Esophagus (tissue), 2 donors: Measurements from ENCODE around the gene AFF3. TPM values are rescaled to one million over a fixed set of nuclear protein-coding genes. Genes with fewer than 3 reads are reported as not detected.

ENCODE experiments used
- H3K27ac ChIP-seq, 2 donors: one replicate each; pipeline ENCODE4 v1.5.1; 2013; ENCODE audit warnings: low read depth in 2 of 2, mild to moderate bottlenecking in 2 of 2, inconsistent platforms in 1 of 2, low read length in 1 of 2, moderate library complexity in 1 of 2
- H3K27me3 ChIP-seq, 2 donors: one replicate each; pipeline ENCODE4 v1.6.1; 2013; ENCODE audit warnings: low read length in 2 of 2, control low read depth in 1 of 2, mild to moderate bottlenecking in 1 of 2; ENCODE audit not compliant: insufficient read depth in 2 of 2, control insufficient read depth in 1 of 2
- H3K36me3 ChIP-seq, 2 donors: one replicate each; pipeline ENCODE4 v1.6.1; 2013; ENCODE audit warnings: low read length in 1 of 2; ENCODE audit not compliant: control insufficient read depth in 2 of 2, insufficient read depth in 2 of 2
- H3K4me1 ChIP-seq, 2 donors: one replicate each; pipeline ENCODE4 v1.6.1; 2013; ENCODE audit warnings: low read length in 1 of 2; ENCODE audit not compliant: control insufficient read depth in 2 of 2, insufficient read depth in 2 of 2
- H3K4me3 ChIP-seq, 2 donors: one replicate each; pipeline ENCODE4 v1.5.1; 2013; ENCODE audit warnings: low read length in 2 of 2, mild to moderate bottlenecking in 2 of 2, low read depth in 1 of 2, moderate library complexity in 1 of 2
- H3K9me3 ChIP-seq, 2 donors: one replicate each; pipeline ENCODE4 v1.6.1; 2013; ENCODE audit warnings: mild to moderate bottlenecking in 2 of 2, low read depth in 1 of 2, low read length in 1 of 2, moderate library complexity in 1 of 2; ENCODE audit not compliant: control insufficient read depth in 2 of 2, insufficient read depth in 1 of 2
- WGBS, 2 donors: extraction: QIAGEN DNeasy Blood & Tissue Kit; methylation state at CpG; one replicate each; pipeline ENCODE4 v1.1.7; 2013; 5-methylcytosine and 5-hydroxymethylcytosine counted together
- polyA plus RNA-seq, 2 donors: library from polyadenylated mRNA; stranded (reverse); fragments of 200-250 nt; gene quantifications; one replicate each; pipeline ENCODE4 v1.2.3, GENCODE V29; 2013
- donor health status: healthy with polysubstance abuse.
- donor health status: Bipolar disorder and iron deficiency.

The AFF3 gene
- polyA plus RNA-seq, 2 donors = 1.0 to 1.1 TPM

DNA sequence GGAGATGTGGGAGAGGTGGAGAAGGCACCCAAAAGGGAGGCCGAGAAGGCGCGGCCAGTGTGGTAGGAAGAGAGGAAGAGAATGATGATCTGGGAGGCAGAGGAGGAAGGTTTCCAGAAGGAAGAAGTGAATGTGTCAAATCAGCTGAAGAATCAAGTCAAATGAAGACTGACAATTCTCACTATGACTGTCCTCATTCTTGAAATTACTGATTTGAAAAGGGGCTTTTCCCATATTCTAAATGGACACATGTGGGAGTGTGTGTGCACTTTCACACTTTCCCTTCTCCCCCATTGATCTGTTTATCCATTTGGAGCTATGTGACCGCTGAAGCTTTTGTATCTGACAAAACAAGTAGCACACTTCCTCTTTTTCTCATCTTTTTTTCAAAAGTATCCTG lies 6.1 kb downstream of the AFF3 start:
- no peaks in the 10 kb centered on the region for H3K36me3 ChIP-seq
- no peaks in the 10 kb centered on the region for H3K9me3 ChIP-seq
- H3K4me3 ChIP-seq = no peak overlapping the region
- no peaks in the 10 kb centered on the region for H3K27me3 ChIP-seq
- no peaks in the 10 kb centered on the region for H3K4me1 ChIP-seq
- WGBS, 2 donors = 84 to 85% methylated on average over 4 of the region's 4 CpGs
- H3K27ac ChIP-seq = no peak overlapping the region

GRCh38 chr2:100135415-100135814 lies 7.0 kb downstream of the AFF3 start:
- no peaks in the 10 kb centered on the region for H3K27me3 ChIP-seq
- H3K36me3 ChIP-seq = no peaks in the 10 kb centered on the region
- WGBS, 2 donors = 92 to 95% methylated on average over 5 of the region's 5 CpGs
- H3K9me3 ChIP-seq = no peaks in the 10 kb centered on the region
- H3K4me3 ChIP-seq = no peak overlapping the region
- no peak overlapping the region for H3K27ac ChIP-seq
- no peaks in the 10 kb centered on the region for H3K4me1 ChIP-seq

DNA sequence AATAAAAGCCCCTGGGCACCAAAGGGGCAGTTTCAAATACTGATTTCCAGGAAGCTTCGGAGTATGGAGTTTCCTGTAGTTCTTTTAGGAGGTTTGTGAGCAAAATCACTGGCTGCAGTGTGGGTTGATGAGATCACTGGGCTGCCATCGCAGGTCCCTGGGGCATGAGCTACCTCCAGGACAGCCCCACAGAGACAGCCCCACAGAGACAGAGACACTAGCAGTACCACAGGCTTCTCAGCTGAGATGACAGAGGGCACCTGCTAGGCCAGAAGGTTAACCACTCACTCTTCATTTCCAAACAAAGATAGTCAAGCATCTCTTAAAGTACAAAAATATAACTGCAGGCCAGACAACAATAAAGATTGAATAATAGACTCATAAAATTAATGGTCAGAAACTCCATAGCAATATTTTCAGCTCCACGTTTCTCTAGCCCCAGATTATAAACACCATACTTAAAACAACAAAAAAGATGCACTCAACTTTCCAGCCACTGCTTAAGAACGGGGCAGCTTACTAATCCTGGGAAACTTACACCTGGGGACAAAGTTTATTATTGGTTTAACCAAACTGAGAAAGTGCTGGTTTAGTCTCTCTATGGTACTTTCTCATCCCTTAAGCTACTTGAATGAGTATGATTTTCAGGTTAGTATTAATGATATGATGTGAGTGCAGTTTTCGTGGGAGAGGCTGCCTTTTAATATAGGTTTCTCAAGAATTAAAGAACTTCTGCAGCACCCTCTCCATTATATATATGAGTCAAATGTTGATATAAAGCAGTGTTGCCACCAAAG lies 11.6 kb downstream of the AFF3 start:
- H3K27ac ChIP-seq = no peak overlapping the region
- 68 to 77% methylated on average over 5 of the region's 5 CpGs for WGBS, 2 donors
- no peaks in the 10 kb centered on the region for H3K4me1 ChIP-seq
- H3K27me3 ChIP-seq = no peaks in the 10 kb centered on the region
- H3K4me3 ChIP-seq = no peak overlapping the region
- H3K9me3 ChIP-seq = no peaks in the 10 kb centered on the region
- no peaks in the 10 kb centered on the region for H3K36me3 ChIP-seq

DNA sequence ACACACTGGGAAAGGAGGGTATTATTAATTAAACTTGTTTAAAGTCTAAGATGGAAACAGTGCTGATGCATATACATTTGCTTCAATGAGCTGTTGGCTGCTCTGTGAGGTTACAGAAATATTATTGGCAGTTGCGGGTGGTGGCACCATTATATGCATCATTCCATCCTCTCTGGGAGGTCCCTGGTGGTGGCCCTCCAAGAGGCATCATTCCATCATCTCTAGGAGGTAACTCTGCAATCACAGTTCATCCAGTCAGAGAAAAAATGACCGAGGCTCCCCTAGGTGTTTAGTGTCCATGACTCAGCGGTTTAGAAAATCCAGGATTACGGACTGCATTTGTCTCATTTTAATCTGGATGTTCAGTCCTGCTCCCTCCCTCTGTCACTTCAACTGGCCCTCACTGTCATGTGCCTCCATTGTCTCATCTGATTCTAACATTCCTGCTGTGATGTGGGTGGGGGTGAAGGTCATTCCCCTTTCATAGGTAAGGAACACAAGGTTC lies 15.4 kb downstream of the AFF3 start:
- no peaks in the 10 kb centered on the region for H3K36me3 ChIP-seq
- H3K27me3 ChIP-seq = no peaks in the 10 kb centered on the region
- H3K27ac ChIP-seq = no peak overlapping the region
- 90 to 91% methylated on average over 4 of the region's 4 CpGs for WGBS, 2 donors
- H3K9me3 ChIP-seq = no peaks in the 10 kb centered on the region
- no peaks in the 10 kb centered on the region for H3K4me1 ChIP-seq
- no peak overlapping the region for H3K4me3 ChIP-seq

- no peaks in the 10 kb centered on the region for H3K9me3 ChIP-seq
- H3K4me3 ChIP-seq = no peak overlapping the region
- H3K36me3 ChIP-seq = no peaks in the 10 kb centered on the region
- WGBS, 2 donors = 57 to 59% methylated on average over 8 of the region's 8 CpGs
- H3K27me3 ChIP-seq = no peaks in the 10 kb centered on the region
- no peak overlapping the region for H3K27ac ChIP-seq
- H3K4me1 ChIP-seq = no peaks in the 10 kb centered on the region
Measured at GRCh38 chr2:100126201-100126600, 16.2 kb downstream of the AFF3 start.

DNA sequence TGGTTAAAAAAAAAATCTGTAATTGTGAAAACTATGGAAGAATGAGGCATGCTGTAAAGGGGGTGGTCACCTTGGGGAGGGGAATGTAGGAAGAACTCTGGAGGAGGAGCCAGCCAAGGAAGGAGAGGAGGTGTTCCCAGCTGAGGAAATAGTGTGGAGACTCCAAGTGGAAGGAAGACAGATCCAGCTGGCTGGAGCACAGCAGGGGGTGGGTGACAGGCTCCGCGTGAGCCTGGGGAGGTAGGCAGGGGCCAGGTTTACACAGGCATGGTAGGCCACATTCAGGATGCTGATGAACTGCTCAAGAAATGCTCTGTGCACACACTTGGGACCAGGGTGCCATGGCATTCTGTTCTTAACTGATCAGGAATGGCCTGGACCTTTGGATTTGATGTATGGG lies 16.8 kb downstream of the AFF3 start:
- Histone ChIP-seq H3K27ac (no peak overlapping the region), H3K9me3 (no peaks in the 10 kb centered on the region), H3K4me1 (no peaks in the 10 kb centered on the region), H3K36me3 (no peaks in the 10 kb centered on the region), H3K4me3 (no peak overlapping the region), H3K27me3 (no peaks in the 10 kb centered on the region)
- 61 to 70% methylated on average over 2 of the region's 2 CpGs for WGBS, 2 donors

GRCh38 chr2:100124761-100125160 lies 17.6 kb downstream of the AFF3 start:
- 54 to 56% methylated on average over 1 of the region's 1 CpG for WGBS, 2 donors
- Histone ChIP-seq H3K9me3 (no peaks in the 10 kb centered on the region), H3K4me3 (no peak overlapping the region), H3K36me3 (no peaks in the 10 kb centered on the region), H3K27me3 (no peaks in the 10 kb centered on the region), H3K27ac (no peak overlapping the region), H3K4me1 (no peaks in the 10 kb centered on the region)

DNA sequence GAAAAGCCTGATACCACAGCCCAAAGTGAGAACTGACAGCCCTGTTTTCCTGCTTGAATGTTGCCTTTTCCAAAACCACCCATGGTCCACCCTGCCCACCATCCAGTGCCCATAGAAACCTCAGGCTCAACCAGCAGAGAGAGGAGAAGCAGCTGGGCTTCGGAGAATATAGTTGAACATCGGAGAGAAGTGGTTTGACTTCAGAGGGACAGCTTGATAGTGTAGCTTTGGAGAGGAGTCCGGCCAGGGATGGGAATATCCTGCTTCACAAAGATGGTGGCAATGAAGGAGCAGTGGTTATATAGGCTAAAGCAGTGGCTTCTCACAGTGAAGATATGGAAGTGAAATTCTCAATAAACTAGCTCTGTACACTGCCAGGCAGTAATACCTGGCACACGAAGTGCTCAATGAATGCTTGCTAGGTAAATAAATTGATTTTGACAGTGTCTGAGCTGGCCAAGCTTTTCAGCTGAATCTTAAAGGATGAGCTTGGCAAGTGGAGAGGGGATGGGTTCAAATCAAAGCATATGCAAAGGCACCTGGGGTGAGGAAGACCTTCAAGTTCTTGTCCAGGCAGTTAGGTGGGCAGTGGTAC lies 21.2 kb downstream of the AFF3 start:
- Histone ChIP-seq H3K36me3 (no peaks in the 10 kb centered on the region), H3K9me3 (no peaks in the 10 kb centered on the region), H3K27ac (no peak overlapping the region), H3K27me3 (no peaks in the 10 kb centered on the region), H3K4me1 (no peaks in the 10 kb centered on the region), H3K4me3 (no peak overlapping the region)
- WGBS, 2 donors = 85 to 86% methylated on average over 4 of the region's 4 CpGs

DNA sequence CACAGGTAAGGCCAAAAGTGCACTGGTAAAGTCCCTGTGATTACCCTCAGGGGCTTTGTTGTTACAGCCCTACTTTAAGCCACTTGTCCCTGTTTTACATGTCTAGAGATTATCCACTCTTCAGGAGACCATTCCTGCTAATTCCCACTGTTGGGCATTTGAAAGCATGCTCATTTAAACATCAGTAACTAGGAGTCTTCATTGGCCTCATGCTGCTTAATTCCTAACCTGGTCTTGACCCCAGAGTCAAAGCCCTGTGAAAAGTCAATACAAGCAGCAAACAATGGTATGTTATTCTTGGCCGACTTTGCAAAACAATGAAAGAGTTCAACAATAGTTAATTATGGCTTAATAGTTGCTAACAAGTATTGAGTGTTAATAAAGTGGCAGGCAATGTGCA lies 23.2 kb downstream of the AFF3 start:
- no peaks in the 10 kb centered on the region for H3K36me3 ChIP-seq
- H3K4me3 ChIP-seq = no peak overlapping the region
- H3K27me3 ChIP-seq = no peaks in the 10 kb centered on the region
- H3K27ac ChIP-seq = no peak overlapping the region
- 33 to 36% methylated on average over 1 of the region's 1 CpG for WGBS, 2 donors
- H3K4me1 ChIP-seq = no peaks in the 10 kb centered on the region
- H3K9me3 ChIP-seq = no peaks in the 10 kb centered on the region

GRCh38 chr2:100113990-100114433 lies 28.4 kb downstream of the AFF3 start:
- Histone ChIP-seq H3K4me1 (no peaks in the 10 kb centered on the region), H3K27me3 (no peaks in the 10 kb centered on the region), H3K9me3 (no peaks in the 10 kb centered on the region), H3K4me3 (no peak overlapping the region), H3K27ac (no peak overlapping the region), H3K36me3 (no peaks in the 10 kb centered on the region)
- WGBS, 2 donors = 76 to 83% methylated on average over 2 of the region's 2 CpGs
